ENCODE data around the gene SF3B2. TPM values are rescaled to one million over a fixed set of nuclear protein-coding genes. Genes with fewer than 3 reads are reported as not detected.

The SF3B2 gene
- total RNA-seq, 1 donor from 2014 or later, result 201 TPM

DNA sequence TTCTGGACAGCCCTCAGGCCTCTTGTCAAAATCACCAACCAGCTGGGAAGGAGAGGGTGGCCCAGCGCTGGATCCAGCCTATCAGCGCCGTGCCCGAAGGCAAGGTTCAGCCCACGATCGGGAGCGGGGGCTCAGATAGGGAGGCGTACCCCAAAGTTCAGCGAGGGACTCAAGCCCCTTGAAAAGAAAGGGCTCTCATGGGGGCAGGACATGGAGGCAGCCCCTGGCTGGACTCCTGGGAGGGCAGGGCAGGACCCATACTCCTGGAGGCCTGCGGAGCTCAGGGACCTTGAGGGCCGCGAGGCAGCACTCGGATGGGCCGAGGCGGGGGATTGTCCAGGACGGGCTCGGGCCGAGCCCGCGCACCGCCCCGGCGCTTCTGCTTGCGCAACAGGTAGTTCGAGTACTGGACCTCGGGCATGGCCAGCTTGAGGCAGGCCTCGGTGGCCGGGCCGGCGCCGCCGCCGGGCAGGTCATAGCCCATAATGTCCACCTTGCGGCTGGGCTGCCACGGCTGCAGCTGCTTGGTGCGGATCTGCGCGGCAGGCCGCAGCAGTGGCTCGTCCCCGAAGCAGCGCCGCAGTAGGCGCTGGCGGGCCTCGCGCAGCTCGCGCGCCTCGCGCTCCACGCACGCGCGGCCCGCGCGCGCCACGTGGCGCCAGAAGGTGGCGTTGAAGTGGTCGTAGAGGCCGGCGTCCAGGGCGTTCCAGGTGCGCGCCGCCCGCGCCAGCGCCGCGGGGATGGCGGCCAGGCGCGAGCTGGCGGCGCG lies 9.8 kb upstream of the SF3B2 start:
- Mint-ChIP-seq H3K36me3 (no peaks in the 10 kb centered on the region), H3K27ac (no peak overlapping the region), H3K27me3 (ENCODE audit: low read depth) (peaks cover 2% of the 10 kb centered on the region), H3K4me3 (no peak overlapping the region), H3K4me1 (peaks cover 2% of the 10 kb centered on the region), H3K9me3 (peaks cover under 1% of the 10 kb centered on the region)
- no peak for DNase-seq (ENCODE audit: low spot score in 2 of 2, unreplicated experiment in 2 of 2)
- no peak for TF ChIP-seq CTCF (IDR thresholded peaks at IDR 0.05; ENCODE audit: unreplicated experiment)

DNA sequence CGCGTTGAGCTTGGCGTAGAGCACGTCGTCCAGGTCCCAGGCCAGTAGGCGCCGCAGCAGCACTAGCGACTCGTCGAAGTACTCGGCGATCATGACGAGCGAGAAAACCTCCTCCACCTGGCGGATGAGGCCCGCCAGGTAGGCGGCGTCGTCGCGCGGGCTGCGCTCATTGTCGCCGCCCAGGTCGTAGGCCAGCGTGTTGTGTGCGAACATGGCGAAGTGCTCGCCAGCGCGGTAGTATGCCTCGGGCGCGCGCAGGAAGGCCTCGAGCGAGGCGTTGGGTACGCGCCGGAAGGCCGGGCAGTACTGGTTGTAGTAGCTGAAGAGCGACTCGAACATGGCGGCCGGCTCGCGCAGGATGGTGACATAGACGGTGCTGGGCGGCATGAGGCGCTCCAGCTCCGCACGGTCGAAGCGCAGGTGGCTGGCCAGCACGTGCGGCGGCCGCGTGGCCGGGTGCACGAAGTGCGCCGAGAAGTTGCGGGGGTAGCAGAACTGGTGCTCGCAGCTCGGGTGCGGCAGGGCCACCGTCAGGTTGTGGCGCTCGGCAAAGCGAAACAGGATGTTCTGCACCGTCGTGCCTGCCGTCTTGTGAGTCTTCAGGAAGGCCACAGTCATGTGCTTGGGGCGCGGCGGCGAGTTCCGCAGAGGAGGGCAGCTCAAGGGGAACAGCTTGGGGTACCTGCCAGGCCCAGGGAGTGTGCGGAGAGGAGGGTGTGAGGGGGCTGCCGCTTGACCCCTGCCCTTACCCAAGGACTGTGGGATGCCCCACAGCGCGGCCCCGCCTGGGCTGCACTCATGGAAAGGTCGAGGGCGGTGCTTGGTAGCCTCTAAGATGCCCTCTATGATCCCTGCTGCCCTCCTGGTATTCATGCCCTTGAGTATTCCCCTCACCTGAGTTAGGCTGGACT lies 8.9 kb upstream of the SF3B2 start:
- no peak for TF ChIP-seq CTCF (IDR thresholded peaks at IDR 0.05; ENCODE audit: unreplicated experiment)
- no peak for DNase-seq (ENCODE audit: low spot score in 2 of 2, unreplicated experiment in 2 of 2)
- Mint-ChIP-seq H3K36me3 (no peaks in the 10 kb centered on the region), H3K27me3 (ENCODE audit: low read depth) (peaks cover 4% of the 10 kb centered on the region), H3K4me3 (no peak overlapping the region), H3K27ac (no peak overlapping the region), H3K4me1 (peaks cover 9% of the 10 kb centered on the region), H3K9me3 (no peaks in the 10 kb centered on the region)

GRCh38 chr11:66044757-66045156 lies 7.4 kb upstream of the SF3B2 start:
- Mint-ChIP-seq H3K4me3 (no peak overlapping the region), H3K36me3 (no peaks in the 10 kb centered on the region), H3K27ac (no peak overlapping the region), H3K27me3 (ENCODE audit: low read depth) (peaks cover 6% of the 10 kb centered on the region), H3K4me1 (peaks cover 18% of the 10 kb centered on the region), H3K9me3 (no peaks in the 10 kb centered on the region)
- DNase-seq (ENCODE audit: low spot score in 2 of 2, unreplicated experiment in 2 of 2), result no peak
- no peak for TF ChIP-seq CTCF (IDR thresholded peaks at IDR 0.05; ENCODE audit: unreplicated experiment)

- H3K27ac Mint-ChIP-seq, result no peak overlapping the region
- no peaks in the 10 kb centered on the region for H3K36me3 Mint-ChIP-seq
- H3K4me1 Mint-ChIP-seq, result peaks cover 21% of the 10 kb centered on the region
- peak; percentile 94 for TF ChIP-seq CTCF (IDR thresholded peaks at IDR 0.05; ENCODE audit: unreplicated experiment)
- peak; percentile 77 to 91 for DNase-seq (ENCODE audit: low spot score in 2 of 2, unreplicated experiment in 2 of 2)
- H3K4me3 Mint-ChIP-seq, result no peak overlapping the region
- H3K27me3 Mint-ChIP-seq (ENCODE audit: low read depth), result peaks cover 4% of the 10 kb centered on the region
- H3K9me3 Mint-ChIP-seq, result no peaks in the 10 kb centered on the region
These were observed 7.0 kb upstream of the SF3B2 start for GRCh38 chr11:66045177-66045639.

- Mint-ChIP-seq H3K36me3 (no peaks in the 10 kb centered on the region), H3K4me1 (peaks cover 32% of the 10 kb centered on the region), H3K27me3 (ENCODE audit: low read depth) (peaks cover 4% of the 10 kb centered on the region), H3K27ac (no peak overlapping the region), H3K4me3 (no peak overlapping the region), H3K9me3 (no peaks in the 10 kb centered on the region)
- TF ChIP-seq CTCF (IDR thresholded peaks at IDR 0.05; ENCODE audit: unreplicated experiment), result no peak
- no peak for DNase-seq (ENCODE audit: low spot score in 2 of 2, unreplicated experiment in 2 of 2)
These were observed 5.3 kb upstream of the SF3B2 start for GRCh38 chr11:66046901-66047300.
